ENCODE measurements around the gene OSTC.
A peak's percentile ranks its signal among the peaks of the same experiment; 100 is the strongest.

OSTC gene

GRCh38 chr4:108612365-108612764 is 38.0 kb upstream of the OSTC start:
- TF ChIP-seq, protein P1, sequence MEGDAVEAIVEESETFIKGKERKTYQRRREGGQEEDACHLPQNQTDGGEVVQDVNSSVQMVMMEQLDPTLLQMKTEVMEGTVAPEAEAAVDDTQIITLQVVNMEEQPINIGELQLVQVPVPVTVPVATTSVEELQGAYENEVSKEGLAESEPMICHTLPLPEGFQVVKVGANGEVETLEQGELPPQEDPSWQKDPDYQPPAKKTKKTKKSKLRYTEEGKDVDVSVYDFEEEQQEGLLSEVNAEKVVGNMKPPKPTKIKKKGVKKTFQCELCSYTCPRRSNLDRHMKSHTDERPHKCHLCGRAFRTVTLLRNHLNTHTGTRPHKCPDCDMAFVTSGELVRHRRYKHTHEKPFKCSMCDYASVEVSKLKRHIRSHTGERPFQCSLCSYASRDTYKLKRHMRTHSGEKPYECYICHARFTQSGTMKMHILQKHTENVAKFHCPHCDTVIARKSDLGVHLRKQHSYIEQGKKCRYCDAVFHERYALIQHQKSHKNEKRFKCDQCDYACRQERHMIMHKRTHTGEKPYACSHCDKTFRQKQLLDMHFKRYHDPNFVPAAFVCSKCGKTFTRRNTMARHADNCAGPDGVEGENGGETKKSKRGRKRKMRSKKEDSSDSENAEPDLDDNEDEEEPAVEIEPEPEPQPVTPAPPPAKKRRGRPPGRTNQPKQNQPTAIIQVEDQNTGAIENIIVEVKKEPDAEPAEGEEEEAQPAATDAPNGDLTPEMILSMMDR (conservative IDR thresholded peaks at IDR 0.05; ENCODE audit: low read length) = no peak
- no peak overlapping the region for H3K4me3 ChIP-seq (ENCODE audit: low read length)
- DNase-seq (ENCODE audit: low read depth) = no peak

GRCh38 chr4:108619372-108620100 is 30.9 kb upstream of the OSTC start:
- no peak for DNase-seq (ENCODE audit: low read depth)
- TF ChIP-seq, protein P1 (conservative IDR thresholded peaks at IDR 0.05; ENCODE audit: low read length) = no peak
- H3K4me3 ChIP-seq (ENCODE audit: low read length) = peak overlapping the region; percentile 54

- DNase-seq (ENCODE audit: low read depth) = peak; percentile 98
- TF ChIP-seq, protein P1 (conservative IDR thresholded peaks at IDR 0.05; ENCODE audit: low read length) = no peak
- peak within 1 kb of the TSS; percentile 99 for H3K4me3 ChIP-seq (ENCODE audit: low read length)
Observed at GRCh38 chr4:108620101-108620932, 30.1 kb upstream of the OSTC start, which contains the start of gene RPL34. Gene RPL34 (plus strand): TSS chr4:108620576. CDS start chr4:108621960, 1,384 bp downstream.

GRCh38 chr4:108620933-108621905 is 29.2 kb upstream of the OSTC start:
- TF ChIP-seq, protein P1 (conservative IDR thresholded peaks at IDR 0.05; ENCODE audit: low read length) = no peak
- DNase-seq (ENCODE audit: low read depth) = peak; percentile 24
- H3K4me3 ChIP-seq (ENCODE audit: low read length) = peak overlapping the region; percentile 99

DNA sequence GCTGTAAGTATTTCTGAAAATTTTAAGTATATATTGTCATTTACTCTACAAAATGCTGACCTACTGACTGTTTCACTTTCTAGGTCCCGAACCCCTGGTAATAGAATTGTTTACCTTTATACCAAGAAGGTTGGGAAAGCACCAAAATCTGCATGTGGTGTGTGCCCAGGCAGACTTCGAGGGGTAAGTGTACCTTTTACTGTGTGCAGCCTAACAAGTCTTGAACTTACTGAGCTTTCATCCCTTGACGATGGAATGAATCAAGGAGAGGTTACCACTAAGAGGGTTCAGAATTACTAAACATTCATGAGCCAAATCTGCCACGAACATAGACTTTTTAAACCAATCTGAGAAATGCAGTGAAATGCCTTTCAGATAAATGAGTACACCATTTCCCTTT is 28.4 kb upstream of the OSTC start:
- TF ChIP-seq, protein P1 (conservative IDR thresholded peaks at IDR 0.05; ENCODE audit: low read length) = no peak
- H3K4me3 ChIP-seq (ENCODE audit: low read length) = peak overlapping the region; percentile 99

DNA sequence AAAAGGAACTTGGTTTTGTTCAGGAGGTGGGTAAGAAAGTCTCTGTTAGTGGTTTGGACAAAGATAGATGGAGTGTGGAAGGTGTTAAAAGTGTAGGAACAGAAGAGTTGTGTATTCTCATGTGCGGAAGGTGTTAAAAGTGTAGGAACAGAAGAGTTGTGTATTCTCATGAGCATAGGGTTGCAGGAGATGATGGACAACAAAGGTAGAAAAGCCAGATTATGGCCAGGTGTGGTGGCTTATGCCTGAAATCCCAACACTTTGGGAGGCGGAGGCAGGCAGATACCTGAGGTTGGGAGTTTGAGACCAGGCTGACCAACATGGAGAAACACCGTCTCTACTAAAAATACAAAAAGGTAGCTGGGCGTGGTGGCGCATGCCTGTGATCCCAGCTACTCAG is 27.6 kb upstream of the OSTC start:
- TF ChIP-seq, protein P1 (conservative IDR thresholded peaks at IDR 0.05; ENCODE audit: low read length) = no peak
- no peak for DNase-seq (ENCODE audit: low read depth)
- no peak overlapping the region for H3K4me3 ChIP-seq (ENCODE audit: low read length)

More for the DNA sequence above, 28.4 kb upstream of the OSTC start:
- DNase-seq (ENCODE audit: low read depth) = no peak

Data from AG10803 (cell line).